Lung (tissue), 12 donors: ENCODE measurements around the gene LRSAM1. TPM values are rescaled to one million over a fixed set of nuclear protein-coding genes. Genes with fewer than 3 reads are reported as not detected.

Experiments used
- ATAC-seq: fragments of 200-7000 bp; cut with Tn5 transposase; one replicate; pipeline ENCODE4 v1.9.1; 2020; ENCODE audit warnings: moderate number of reproducible peaks; ENCODE audit not compliant: insufficient read depth, low FRiP score
- DNase-seq, 3 donors: peaks; one replicate each; pipeline ENCODE4 v3.0.0-alpha.2; 2013 to 2017
- H3K27ac ChIP-seq, 2 donors: one replicate each; pipeline ENCODE4 v1.5.1; 2013; ENCODE audit warnings: mild to moderate bottlenecking in 2 of 2, moderate library complexity in 2 of 2, control low read depth in 1 of 2, inconsistent platforms in 1 of 2, low read depth in 1 of 2, low read length in 1 of 2
- H3K27me3 ChIP-seq, 3 donors: one replicate each; pipeline ENCODE4 v1.5.1; 2013; ENCODE audit warnings: low read length in 2 of 3; ENCODE audit not compliant: control insufficient read depth in 3 of 3, insufficient read depth in 3 of 3
- H3K36me3 ChIP-seq, 4 donors: one replicate each; pipeline ENCODE4 v1.5.1; 2013; ENCODE audit warnings: low read length in 4 of 4, mild to moderate bottlenecking in 1 of 4, moderate library complexity in 1 of 4; ENCODE audit not compliant: control insufficient read depth in 4 of 4, insufficient read depth in 4 of 4
- H3K4me1 ChIP-seq, 5 donors: one replicate each; pipeline ENCODE4 v1.5.1; 2013; ENCODE audit warnings: low read length in 5 of 5, mild to moderate bottlenecking in 2 of 5, moderate library complexity in 1 of 5; ENCODE audit not compliant: control insufficient read depth in 5 of 5, insufficient read depth in 5 of 5
- H3K4me3 ChIP-seq: one replicate; pipeline ENCODE4 v1.5.1; 2013; ENCODE audit warnings: mild to moderate bottlenecking, control low read depth, moderate library complexity
- H3K9ac ChIP-seq, 2 donors: one replicate each; pipeline ENCODE4 v1.5.1; 2013; ENCODE audit warnings: low read length in 2 of 2, control low read depth in 1 of 2; ENCODE audit not compliant: insufficient read depth in 1 of 2
- H3K9me3 ChIP-seq, 4 donors: one replicate each; pipeline ENCODE4 v1.5.1; 2013; ENCODE audit warnings: low read length in 3 of 4, mild to moderate bottlenecking in 1 of 4, moderate library complexity in 1 of 4; ENCODE audit not compliant: control insufficient read depth in 4 of 4, insufficient read depth in 3 of 4
- WGBS, 2 donors: extraction: QIAGEN DNeasy Blood & Tissue Kit; methylation state at CpG; one replicate each; pipeline ENCODE4 v1.1.7; 2013; 5-methylcytosine and 5-hydroxymethylcytosine counted together
- polyA plus RNA-seq, 2 donors: library from polyadenylated mRNA; stranded (reverse); fragments of 200-250 nt; gene quantifications; one replicate each; pipeline ENCODE4 v1.2.1, GENCODE V29; 2013
- total RNA-seq, 2 donors: library from RNA; depleted of rRNA in 1 of 2; stranded (reverse); fragments of >200 nt in 1 of 2; gene quantifications; one replicate each; pipeline ENCODE4 v1.2.1, GENCODE V29; 2014 to 2021
- TF ChIP-seq, protein P1 (sequence below): IDR thresholded peaks from 2 replicates; pipeline ENCODE4 v1.5.1; 2012; ENCODE audit warnings: mild to moderate bottlenecking; ENCODE audit errors: control extremely low read depth, extremely low read depth
- donor health status: control.
- donor health status: control.
- donor health status: Bipolar disorder and iron deficiency.
- donor health status: healthy.
- donor health status: DM: yes; HTN: yes; CAD: no.

LRSAM1 gene
- total and polyA plus RNA-seq, 4 donors = 13.5 to 24.5 (median 18.0) TPM

DNA sequence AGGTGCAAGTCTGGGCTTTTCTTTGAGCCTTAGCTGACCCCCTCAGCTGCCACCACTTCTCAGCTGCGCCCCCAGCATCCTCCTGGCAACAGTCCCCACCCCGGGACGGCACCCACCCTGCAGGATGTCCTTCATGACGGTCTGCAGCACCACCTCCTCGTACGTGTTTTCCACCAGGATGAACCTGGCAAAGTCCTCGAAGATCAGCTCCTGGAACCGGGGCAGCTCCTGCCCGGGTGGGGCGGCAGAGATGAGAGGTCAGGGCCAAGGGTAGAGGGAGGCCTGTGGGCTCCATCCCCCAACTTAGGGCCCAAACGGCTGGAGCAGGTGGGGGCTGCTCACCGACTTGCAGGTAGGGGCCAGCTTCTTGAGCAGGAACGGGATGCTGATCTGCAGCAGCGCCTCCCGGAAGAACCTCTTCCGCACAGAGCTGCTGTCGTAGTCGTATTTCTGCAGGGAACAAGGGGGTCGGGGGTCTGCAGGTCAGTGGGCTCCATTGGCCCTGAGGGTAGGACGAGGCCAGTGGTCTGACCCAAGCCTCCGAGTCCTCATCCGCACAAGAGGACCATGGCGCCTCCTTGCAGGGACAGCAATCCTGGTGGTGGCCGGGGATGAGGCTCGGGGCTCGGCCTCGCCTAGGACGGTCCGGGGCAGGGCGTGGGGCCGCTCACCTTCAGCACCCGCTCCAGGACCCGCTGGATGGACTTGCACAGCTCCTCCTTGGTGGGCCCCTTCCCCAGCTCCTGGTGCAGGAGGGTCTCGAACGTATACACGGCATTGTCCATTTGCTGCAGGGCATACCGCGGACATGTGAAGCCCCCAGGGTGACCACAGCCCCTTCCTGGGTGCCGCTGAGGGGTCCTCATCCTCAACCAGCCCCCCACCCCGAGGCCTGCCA, 56.7 kb downstream of the LRSAM1 start:
- DNase-seq = no peak
- H3K4me1 ChIP-seq = peaks cover 0 to 3% (median 0%) of the 10 kb centered on the region in 5 donors
- TF ChIP-seq, protein P1, sequence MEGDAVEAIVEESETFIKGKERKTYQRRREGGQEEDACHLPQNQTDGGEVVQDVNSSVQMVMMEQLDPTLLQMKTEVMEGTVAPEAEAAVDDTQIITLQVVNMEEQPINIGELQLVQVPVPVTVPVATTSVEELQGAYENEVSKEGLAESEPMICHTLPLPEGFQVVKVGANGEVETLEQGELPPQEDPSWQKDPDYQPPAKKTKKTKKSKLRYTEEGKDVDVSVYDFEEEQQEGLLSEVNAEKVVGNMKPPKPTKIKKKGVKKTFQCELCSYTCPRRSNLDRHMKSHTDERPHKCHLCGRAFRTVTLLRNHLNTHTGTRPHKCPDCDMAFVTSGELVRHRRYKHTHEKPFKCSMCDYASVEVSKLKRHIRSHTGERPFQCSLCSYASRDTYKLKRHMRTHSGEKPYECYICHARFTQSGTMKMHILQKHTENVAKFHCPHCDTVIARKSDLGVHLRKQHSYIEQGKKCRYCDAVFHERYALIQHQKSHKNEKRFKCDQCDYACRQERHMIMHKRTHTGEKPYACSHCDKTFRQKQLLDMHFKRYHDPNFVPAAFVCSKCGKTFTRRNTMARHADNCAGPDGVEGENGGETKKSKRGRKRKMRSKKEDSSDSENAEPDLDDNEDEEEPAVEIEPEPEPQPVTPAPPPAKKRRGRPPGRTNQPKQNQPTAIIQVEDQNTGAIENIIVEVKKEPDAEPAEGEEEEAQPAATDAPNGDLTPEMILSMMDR = no peak
- H3K4me3 ChIP-seq = no peak overlapping the region
- H3K9me3 ChIP-seq = no peaks in the 10 kb centered on the region
- H3K9ac ChIP-seq = no peak overlapping the region
- 92 to 95% methylated on average over 40 of the region's 40 CpGs for WGBS, 2 donors
- ATAC-seq = no peak
- no peaks in the 10 kb centered on the region for H3K27me3 ChIP-seq
- no peak overlapping the region for H3K27ac ChIP-seq
- H3K36me3 ChIP-seq = peaks cover 2 to 60% (median 15%) of the 10 kb centered on the region in 4 donors

DNA sequence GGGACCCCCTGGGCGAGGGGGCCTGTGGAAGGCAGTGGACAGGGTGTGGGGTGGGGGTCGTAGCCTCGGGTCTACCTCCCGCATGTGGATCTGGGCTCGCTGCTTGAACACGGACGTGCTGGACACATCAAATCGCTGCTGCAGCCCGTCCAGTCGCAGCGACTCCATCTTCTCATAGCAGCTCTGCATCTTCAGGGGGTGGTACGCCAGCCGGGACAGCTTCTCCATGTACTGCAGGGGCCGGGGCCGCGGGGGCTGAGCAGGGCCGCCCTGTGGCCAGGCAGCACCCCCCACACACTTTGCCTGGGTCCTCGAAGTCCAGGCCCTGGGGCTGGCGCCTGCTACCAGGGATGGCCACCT, 57.6 kb downstream of the LRSAM1 start:
- Histone ChIP-seq H3K9ac (no peak overlapping the region), H3K4me3 (no peak overlapping the region), H3K4me1 (peaks cover 0 to 3% (median 0%) of the 10 kb centered on the region in 5 donors), H3K27me3 (no peaks in the 10 kb centered on the region), H3K36me3 (peaks cover 2 to 55% (median 15%) of the 10 kb centered on the region in 4 donors), H3K9me3 (no peaks in the 10 kb centered on the region), H3K27ac (no peak overlapping the region)
- no peak for DNase-seq
- 91 to 99% methylated on average over 18 to 19 of the region's 19 CpGs for WGBS, 2 donors
- no peak for ATAC-seq
- TF ChIP-seq, protein P1 = no peak

DNA sequence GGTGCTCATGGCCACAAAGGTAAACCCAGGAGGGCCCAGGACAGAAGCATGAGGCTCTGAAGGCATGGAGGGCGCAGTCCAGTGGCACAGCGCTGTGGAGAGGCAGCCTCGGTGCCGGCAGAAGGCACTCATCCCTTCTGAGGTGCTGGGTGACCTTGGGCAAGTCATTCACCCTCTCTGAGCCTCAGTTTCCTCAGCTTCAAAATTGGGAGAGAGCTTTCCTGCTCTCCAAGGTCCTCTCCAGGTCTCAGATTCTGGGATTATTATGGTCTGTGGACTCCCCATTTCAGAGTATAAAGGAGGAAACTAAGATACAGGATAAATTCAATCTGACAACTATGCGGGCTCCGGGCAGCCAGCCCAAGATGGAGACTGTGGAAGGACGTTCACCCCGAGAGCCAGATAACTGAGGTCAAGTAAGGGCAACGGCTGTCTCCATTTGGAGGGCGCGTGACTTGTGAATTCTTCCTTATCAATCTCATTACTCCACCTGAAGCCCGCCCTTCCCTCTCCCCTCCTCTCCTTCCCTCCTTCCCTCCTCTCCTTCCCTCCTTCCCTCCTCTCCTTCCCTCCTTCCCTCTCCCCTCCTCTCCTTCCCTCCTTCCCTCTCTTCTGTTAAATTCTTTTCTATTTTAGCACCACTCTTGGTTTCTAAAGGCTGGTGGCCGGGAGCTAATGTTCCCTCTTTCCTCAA, 58.1 kb downstream of the LRSAM1 start:
- Histone ChIP-seq H3K36me3 (peaks cover 2 to 51% (median 15%) of the 10 kb centered on the region in 4 donors), H3K4me1 (peaks cover 0 to 3% (median 0%) of the 10 kb centered on the region in 5 donors), H3K9ac (no peak overlapping the region), H3K27me3 (no peaks in the 10 kb centered on the region), H3K9me3 (no peaks in the 10 kb centered on the region), H3K4me3 (no peak overlapping the region), H3K27ac (no peak overlapping the region)
- DNase-seq = no peak
- WGBS, 2 donors = 72 to 86% methylated on average over 13 of the region's 13 CpGs
- ATAC-seq = no peak
- TF ChIP-seq, protein P1 = no peak
